HepG2 (cell line): ENCODE results near the gene DAPK1. TPM values are rescaled to one million over a fixed set of nuclear protein-coding genes. Genes with fewer than 3 reads are reported as not detected.

Source experiments
- ATAC-seq: fragments of 200-7000 bp; cut with Tn5 transposase; 3 replicates; pipeline ENCODE4 v1.9.1; 2020; ENCODE audit warnings: mild to moderate bottlenecking, moderate library complexity
- BruUV-seq: library from RNA; stranded (reverse); fragments of 400-500 nt; replicated peaks from 2 replicates; lab custom pipeline; 2021; lab: Mats Ljungman, UMichigan
- CTCF ChIA-PET: fragments of 300-600 bp; formaldehyde crosslinking; extraction: SDS; loops from one replicate; lab custom pipeline; 2021; ENCODE audit warnings: low total read pairs, inconsistent platforms, low intra/inter-chr PET ratio; lab: Yijun Ruan, JAX
- POLR2A ChIA-PET: fragments of 350-600 bp; sonication (Branson Sonifier 250); formaldehyde crosslinking; loops from one replicate; lab custom pipeline; 2020; ENCODE audit warnings: antibody characterized with exemption, inconsistent platforms; lab: Yijun Ruan, JAX
- DNase-seq: peaks from one replicate; pipeline ENCODE4 v3.0.0-alpha.2; 2015; ENCODE audit warnings: low spot score
- FAIRE-seq: peaks from 3 replicates; lab custom pipeline; 2011; peaks lifted over from hg19 to GRCh38; lab: Jason Lieb, UNC
- H2AFZ ChIP-seq: one replicate; pipeline ENCODE4 v1.6.1; 2011; ENCODE audit warnings: low read length, inconsistent platforms
- H3K27ac ChIP-seq: fragments of 300-600 bp; 3 replicates; pipeline ENCODE4 v1.8.0; 2011; ENCODE audit warnings: mixed run types, mild to moderate bottlenecking, mixed read lengths, low read length, inconsistent platforms; ENCODE audit not compliant: insufficient read depth; ENCODE audit errors: extremely low read length
- H3K27me3 ChIP-seq, 2 experiments: fragments of 200-600 bp in 1 of 2; 2 replicates in 1 of 2; 3 replicates in 1 of 2; pipeline versions ENCODE4 v1.6.0 to v1.8.0; 2011; ENCODE audit warnings: low read length in 2 of 2, mild to moderate bottlenecking in 2 of 2, moderate library complexity in 2 of 2, inconsistent platforms in 1 of 2; ENCODE audit not compliant: insufficient read depth in 2 of 2, control insufficient read depth in 1 of 2
- H3K36me3 ChIP-seq, 2 experiments: fragments of 200-600 bp in 1 of 2; replicated peaks in 1 of 2; 2 replicates in 1 of 2; 3 replicates in 1 of 2; pipeline versions ENCODE4 v1.5.1 to v1.8.0; 2011; ENCODE audit warnings: low read length in 2 of 2, inconsistent platforms in 1 of 2; ENCODE audit not compliant: insufficient read depth in 2 of 2, control insufficient read depth in 1 of 2
- H3K4me1 ChIP-seq: 2 replicates; pipeline ENCODE4 v1.5.1; 2012; ENCODE audit warnings: low read length, inconsistent platforms; ENCODE audit not compliant: insufficient read depth
- H3K4me2 ChIP-seq: 2 replicates; pipeline ENCODE4 v1.6.0; 2011; ENCODE audit warnings: low read depth, low read length, inconsistent platforms
- H3K4me3 ChIP-seq, 3 experiments: fragments of 200-600 bp in 1 of 3; sonication (generic), shearing (Covaris generic) in 1 of 3; replicated peaks in 1 of 3; 2 replicates each; pipeline ENCODE4 v1.5.1; 2011 to 2016; ENCODE audit warnings: low read length in 3 of 3, inconsistent platforms in 2 of 3, low read depth in 2 of 3, mild to moderate bottlenecking in 2 of 3, control low read depth in 1 of 3, mixed read lengths in 1 of 3; ENCODE audit not compliant: insufficient read depth in 1 of 3
- H3K79me2 ChIP-seq: one replicate; pipeline ENCODE4 v1.6.1; 2011; ENCODE audit warnings: low read length, inconsistent platforms; ENCODE audit not compliant: insufficient read depth
- H3K9ac ChIP-seq: 2 replicates; pipeline ENCODE4 v1.6.0; 2011; ENCODE audit warnings: mild to moderate bottlenecking, low read depth, low read length, inconsistent platforms; ENCODE audit not compliant: insufficient read depth
- H3K9me3 ChIP-seq: 2 replicates; pipeline ENCODE4 v1.5.1; 2012; ENCODE audit warnings: mild to moderate bottlenecking, low read length
- H4K20me1 ChIP-seq: 2 replicates; pipeline ENCODE4 v1.6.0; 2011; ENCODE audit warnings: inconsistent platforms, mild to moderate bottlenecking, low read length, moderate library complexity; ENCODE audit not compliant: insufficient read depth
- KAT8 ChIP-seq: IDR thresholded peaks from 2 replicates; pipeline ENCODE4 v1.6.1; 2016; ENCODE audit warnings: missing genetic modification reagents, missing compliant biosample characterization
- KDM6A ChIP-seq: IDR thresholded peaks from 2 replicates; pipeline ENCODE4 v1.6.1; 2016; ENCODE audit warnings: low read depth
- NBN ChIP-seq: fragments of 450-650 bp; conservative IDR thresholded peaks from 2 replicates; pipeline ENCODE4 v1.6.1; 2017
- NR2F1 ChIP-seq, 2 experiments: fragments of 450-650 bp in 1 of 2; formaldehyde crosslinking in 1 of 2; IDR thresholded peaks; 2 replicates each; pipeline versions ENCODE4 v1.5.0 to v1.6.1; 2016 to 2020; ENCODE audit warnings: mild to moderate bottlenecking in 1 of 2, missing compliant biosample characterization in 1 of 2, missing genetic modification reagents in 1 of 2, moderate library complexity in 1 of 2
- PLSCR1 ChIP-seq: sonication (generic); formaldehyde crosslinking; IDR thresholded peaks from 2 replicates; pipeline ENCODE4 v1.5.0; 2020; ENCODE audit warnings: missing genetic modification reagents, mild to moderate bottlenecking, borderline replicate concordance
- ZFP82 ChIP-seq: sonication (generic); formaldehyde crosslinking; IDR thresholded peaks from 2 replicates; pipeline ENCODE4 v1.5.1; 2020; ENCODE audit warnings: mild to moderate bottlenecking, missing genetic modification reagents, borderline replicate concordance
- ZNF318 ChIP-seq: sonication (generic); formaldehyde crosslinking; IDR thresholded peaks from 2 replicates; pipeline ENCODE4 v1.4.0; 2020; ENCODE audit warnings: mild to moderate bottlenecking, missing genetic modification reagents
- ZNF383 ChIP-seq: sonication (generic); formaldehyde crosslinking; IDR thresholded peaks from 2 replicates; pipeline ENCODE4 v1.4.0; 2020; ENCODE audit warnings: missing genetic modification reagents, mild to moderate bottlenecking, borderline replicate concordance
- ZNF83 ChIP-seq: sonication (generic); formaldehyde crosslinking; IDR thresholded peaks from 2 replicates; pipeline ENCODE4 v1.4.0; 2020; ENCODE audit warnings: missing genetic modification reagents, mild to moderate bottlenecking, borderline replicate concordance
- WGBS: methylation state at CpG from one replicate; pipeline ENCODE4 v1.1.6; 2017; ENCODE audit warnings: low lambda C conversion rate; 5-methylcytosine and 5-hydroxymethylcytosine counted together
- in situ Hi-C: cut with HindIII; loops from 2 replicates; pipeline ENCODE4 v1.10.0; 2017; ENCODE audit warnings: low pct_unique_long_range_greater_than_20kb; ENCODE audit not compliant: extremely low pct_ligation_motif_present
- intact Hi-C: fragments of 100-400 bp; cut with micrococcal nuclease; formaldehyde crosslinking; loops from one replicate; pipeline ENCODE4 v1.10.0; 2022; ENCODE audit not compliant: unreplicated experiment
- polyA plus RNA-seq, 8 experiments: library from polyadenylated mRNA; depleted of rRNA in 3 of 8; stranded (reverse) in 7 of 8; unstranded in 1 of 8; fragments of >200 nt; fragmentation: Illumina TruSeq in 4 of 8; extraction: Trizol in 4 of 8; gene quantifications; 2 replicates each; pipeline versions ENCODE4 v1.2.1 to v1.2.3, GENCODE V29; 2011 to 2016; ENCODE audit warnings: low read depth in 4 of 8, missing spikeins in 1 of 8, mixed read lengths in 1 of 8; ENCODE audit not compliant: insufficient read depth in 1 of 8
- total RNA-seq, 5 experiments: library from RNA; depleted of rRNA; stranded (reverse); fragments of >200 nt; fragmentation: Illumina TruSeq; extraction: Trizol; gene quantifications; 2 replicates each; pipeline ENCODE4 v1.2.3, GENCODE V29; 2016; ENCODE audit warnings: low read depth in 1 of 5
- TF ChIP-seq, protein P1 (sequence below): IDR thresholded peaks from 2 replicates; pipeline ENCODE4 v1.6.1; 2016; ENCODE audit warnings: missing compliant biosample characterization, missing genetic modification reagents, borderline replicate concordance

Gene DAPK1
- total and polyA plus RNA-seq, 2 of the 13 experiments (the other 11 are each of a cell fraction or from before 2014, with no cell fraction given): 35.7 to 35.9 TPM

- TF ChIP-seq PLSCR1: no peak
- no peak for TF ChIP-seq KAT8
- TF ChIP-seq ZNF383 (CRISPR knock-in tag): no peak
- TF ChIP-seq ZNF83 (CRISPR knock-in tag): no peak
- TF ChIP-seq ZFP82 (CRISPR knock-in tag): no peak
- TF ChIP-seq, protein P1, sequence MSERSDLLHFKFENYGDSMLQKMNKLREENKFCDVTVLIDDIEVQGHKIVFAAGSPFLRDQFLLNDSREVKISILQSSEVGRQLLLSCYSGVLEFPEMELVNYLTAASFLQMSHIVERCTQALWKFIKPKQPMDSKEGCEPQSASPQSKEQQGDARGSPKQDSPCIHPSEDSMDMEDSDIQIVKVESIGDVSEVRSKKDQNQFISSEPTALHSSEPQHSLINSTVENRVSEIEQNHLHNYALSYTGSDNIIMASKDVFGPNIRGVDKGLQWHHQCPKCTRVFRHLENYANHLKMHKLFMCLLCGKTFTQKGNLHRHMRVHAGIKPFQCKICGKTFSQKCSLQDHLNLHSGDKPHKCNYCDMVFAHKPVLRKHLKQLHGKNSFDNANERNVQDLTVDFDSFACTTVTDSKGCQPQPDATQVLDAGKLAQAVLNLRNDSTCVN (CRISPR knock-in tag): no peak
- TF ChIP-seq NR2F1 (CRISPR knock-in tag; IDR thresholded peaks at IDR 0.05): no peak
- no peak for TF ChIP-seq KDM6A (CRISPR knock-in tag)
- TF ChIP-seq ZNF318 (CRISPR knock-in tag): no peak
- no peak for TF ChIP-seq NBN
- Histone ChIP-seq H4K20me1 (no peaks in the 10 kb centered on the region), H3K4me2 (no peak overlapping the region), H3K4me1 (no peaks in the 10 kb centered on the region), H3K36me3 (peaks cover 18 to 43% of the 10 kb centered on the region in 2 experiments), H3K9me3 (no peaks in the 10 kb centered on the region), H3K4me3 (no peak overlapping the region), H3K27ac (no peak overlapping the region), H3K27me3 (no peaks in the 10 kb centered on the region), H3K79me2 (no peaks in the 10 kb centered on the region), H2AFZ (no peak overlapping the region), H3K9ac (no peak overlapping the region)
- no peak for FAIRE-seq
- ChIA-PET POLR2A (no interaction called here), CTCF (no interaction called here)
- WGBS: 100% methylated on average over 2 of the region's 3 CpGs
- ATAC-seq: no peak
- no peak for DNase-seq
- in situ Hi-C loops (no loop called here), intact Hi-C loops (no loop called here)
- BruUV-seq: no TSS peak
Measured at GRCh38 chr9:87694236-87694755, 196.6 kb downstream of the DAPK1 start.
